ENCODE results near the gene CORIN.

The CORIN gene

GRCh38 chr4:47838445-47838844 is 578 bp upstream of the CORIN start:
- no peak overlapping the region for H3K4me3 ChIP-seq (ENCODE audit: low read depth, low read length)
- TF ChIP-seq, protein P1, sequence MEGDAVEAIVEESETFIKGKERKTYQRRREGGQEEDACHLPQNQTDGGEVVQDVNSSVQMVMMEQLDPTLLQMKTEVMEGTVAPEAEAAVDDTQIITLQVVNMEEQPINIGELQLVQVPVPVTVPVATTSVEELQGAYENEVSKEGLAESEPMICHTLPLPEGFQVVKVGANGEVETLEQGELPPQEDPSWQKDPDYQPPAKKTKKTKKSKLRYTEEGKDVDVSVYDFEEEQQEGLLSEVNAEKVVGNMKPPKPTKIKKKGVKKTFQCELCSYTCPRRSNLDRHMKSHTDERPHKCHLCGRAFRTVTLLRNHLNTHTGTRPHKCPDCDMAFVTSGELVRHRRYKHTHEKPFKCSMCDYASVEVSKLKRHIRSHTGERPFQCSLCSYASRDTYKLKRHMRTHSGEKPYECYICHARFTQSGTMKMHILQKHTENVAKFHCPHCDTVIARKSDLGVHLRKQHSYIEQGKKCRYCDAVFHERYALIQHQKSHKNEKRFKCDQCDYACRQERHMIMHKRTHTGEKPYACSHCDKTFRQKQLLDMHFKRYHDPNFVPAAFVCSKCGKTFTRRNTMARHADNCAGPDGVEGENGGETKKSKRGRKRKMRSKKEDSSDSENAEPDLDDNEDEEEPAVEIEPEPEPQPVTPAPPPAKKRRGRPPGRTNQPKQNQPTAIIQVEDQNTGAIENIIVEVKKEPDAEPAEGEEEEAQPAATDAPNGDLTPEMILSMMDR (IDR thresholded peaks at IDR 0.05; ENCODE audit: low read depth, low read length), result no peak
- in situ Hi-C loops (cut with HindIII; ENCODE audit: low sequenced_read_pairs), result no loop called here
- DNase-seq (ENCODE audit: low read depth, low spot score), result no peak

GRCh38 chr4:47837094-47837907 is 566 bp downstream of the CORIN start:
- DNase-seq (ENCODE audit: low read depth, low spot score), result peak; percentile 37
- peak overlapping the region; percentile 61 for H3K4me3 ChIP-seq (ENCODE audit: low read depth, low read length)
- in situ Hi-C loops (cut with HindIII; ENCODE audit: low sequenced_read_pairs), result no loop called here
- TF ChIP-seq, protein P1 (IDR thresholded peaks at IDR 0.05; ENCODE audit: low read depth, low read length), result peak; percentile 4

DNA sequence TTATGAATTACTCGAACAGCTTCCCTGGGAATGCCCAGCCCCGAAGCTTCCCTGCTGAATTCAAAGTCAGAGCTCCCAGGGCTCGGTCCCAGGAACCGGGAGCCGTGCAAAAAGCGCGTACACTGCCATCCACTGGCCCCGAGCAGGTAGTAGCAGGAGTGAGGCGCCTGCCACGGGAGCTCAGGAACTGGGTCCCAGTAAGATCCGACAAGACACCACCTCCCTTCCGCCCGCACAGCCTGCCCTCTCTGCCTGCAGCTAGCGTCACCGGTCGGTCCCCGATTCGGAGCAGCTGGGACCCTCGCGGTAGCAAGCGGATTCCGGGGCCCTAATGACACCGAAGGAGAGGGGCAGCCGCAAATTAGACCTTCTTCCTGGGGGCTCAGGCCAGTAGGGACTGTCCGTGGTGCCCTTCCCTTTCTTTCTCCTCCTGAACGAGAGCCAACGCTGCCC is 1.2 kb downstream of the CORIN start:
- peak; percentile 84 for DNase-seq (ENCODE audit: low read depth, low spot score)
- TF ChIP-seq, protein P1 (IDR thresholded peaks at IDR 0.05; ENCODE audit: low read depth, low read length), result peak; percentile 84
- in situ Hi-C loops (cut with HindIII; ENCODE audit: low sequenced_read_pairs), result no loop called here
- peak overlapping the region; percentile 61 for H3K4me3 ChIP-seq (ENCODE audit: low read depth, low read length)

DNA sequence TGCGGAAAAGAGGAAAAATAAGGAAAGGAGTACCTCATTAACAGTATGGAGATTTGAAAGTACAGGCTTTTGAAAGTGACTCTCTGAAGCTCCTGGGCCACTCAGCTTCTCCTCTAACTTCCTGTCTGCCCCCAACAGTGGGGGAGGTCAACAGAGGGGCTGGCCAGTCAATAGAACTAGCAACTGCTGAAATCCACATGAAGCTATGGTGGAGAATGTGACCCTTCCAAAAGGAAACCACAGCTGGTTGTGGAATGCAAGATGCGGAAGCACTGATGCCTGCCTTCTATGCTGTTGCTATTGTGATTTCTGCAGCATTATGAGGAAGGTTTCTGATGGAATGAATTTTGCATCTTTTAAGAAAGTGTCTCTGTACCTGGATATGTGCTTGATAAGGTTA is 2.4 kb downstream of the CORIN start:
- in situ Hi-C loops (cut with HindIII; ENCODE audit: low sequenced_read_pairs), result no loop called here
- peak; percentile 41 for DNase-seq (ENCODE audit: low read depth, low spot score)
- no peak overlapping the region for H3K4me3 ChIP-seq (ENCODE audit: low read depth, low read length)
- TF ChIP-seq, protein P1 (IDR thresholded peaks at IDR 0.05; ENCODE audit: low read depth, low read length), result no peak

- H3K4me3 ChIP-seq (ENCODE audit: low read depth, low read length), result no peak overlapping the region
- DNase-seq (ENCODE audit: low read depth, low spot score), result no peak
- TF ChIP-seq, protein P1 (IDR thresholded peaks at IDR 0.05; ENCODE audit: low read depth, low read length), result no peak
- in situ Hi-C loops (cut with HindIII; ENCODE audit: low sequenced_read_pairs), result no loop called here
Observed at GRCh38 chr4:47831026-47831679, 6.7 kb downstream of the CORIN start.

GRCh38 chr4:47830265-47831025 is 7.4 kb downstream of the CORIN start:
- TF ChIP-seq, protein P1 (IDR thresholded peaks at IDR 0.05; ENCODE audit: low read depth, low read length), result no peak
- no peak overlapping the region for H3K4me3 ChIP-seq (ENCODE audit: low read depth, low read length)
- in situ Hi-C loops (cut with HindIII; ENCODE audit: low sequenced_read_pairs), result no loop called here
- no peak for DNase-seq (ENCODE audit: low read depth, low spot score)
